ENCODE measurements around the gene CASP8AP2. TPM values are rescaled to one million over a fixed set of nuclear protein-coding genes. Genes with fewer than 3 reads are reported as not detected.

Gene CASP8AP2
- total and polyA plus RNA-seq, 9 of the 15 experiments (the other 6 are each of a cell fraction or from before 2014, with no cell fraction given), result 10.6 to 30.0 (median 19.1) TPM

DNA sequence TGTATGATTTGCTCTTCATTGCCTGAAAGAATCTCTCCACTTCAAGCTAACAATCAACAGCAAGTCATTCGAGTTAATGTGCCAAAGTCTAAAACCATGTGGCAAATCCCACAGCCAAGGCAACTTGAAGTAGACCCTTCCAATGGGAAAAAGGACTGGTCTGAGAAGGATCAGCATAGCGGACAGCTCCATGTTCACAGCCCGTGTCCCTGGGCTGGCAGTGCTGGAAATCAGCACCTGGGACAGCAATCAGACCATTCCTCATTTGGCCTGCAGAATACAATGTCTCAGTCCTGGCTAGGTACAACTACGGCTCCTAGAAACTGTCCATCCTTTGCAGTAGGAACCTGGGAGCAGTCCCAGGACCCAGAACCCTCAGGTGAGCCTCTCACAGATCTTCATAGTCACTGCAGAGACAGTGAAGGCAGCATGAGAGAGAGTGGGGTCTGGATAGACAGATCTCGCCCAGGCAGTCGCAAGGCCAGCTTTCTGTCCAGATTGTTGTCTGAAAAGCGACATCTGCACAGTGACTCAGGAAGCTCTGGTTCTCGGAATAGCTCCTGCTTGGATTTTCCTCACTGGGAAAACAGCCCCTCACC lies 65.7 kb downstream of the CASP8AP2 start (continued):
- TF ChIP-seq ZNF232 (CRISPR knock-in tag; IDR thresholded peaks at IDR 0.05) (peak; percentile 80; the same call in 1 of the 2 replicates), RREB1 (CRISPR knock-in tag; IDR thresholded peaks at IDR 0.05) (no peak), RBM25 (IDR thresholded peaks at IDR 0.05; ENCODE audit: low read depth, low read length, severe bottlenecking) (no peak), ZNF263 (CRISPR knock-in tag; IDR thresholded peaks at IDR 0.05; ENCODE audit: borderline replicate concordance) (0 out of 2 replicates have a peak, but pooled peaks have one; percentile 42), GABPB2 (CRISPR knock-in tag; conservative IDR thresholded peaks at IDR 0.05) (no peak), FOXM1 (IDR thresholded peaks at IDR 0.05; ENCODE audit: low read depth) (no peak), FOXM1 (CRISPR knock-in tag; IDR thresholded peaks at IDR 0.05; ENCODE audit: low read depth) (no peak), MED1 (CRISPR knock-in tag; IDR thresholded peaks at IDR 0.05; ENCODE audit: borderline replicate concordance) (no peak), ETV6 (IDR thresholded peaks at IDR 0.05; ENCODE audit: borderline replicate concordance in 1 of 2, low read depth in 2 of 2, low read length in 1 of 2) (no peak), ETV6 (CRISPR knock-in tag; IDR thresholded peaks at IDR 0.05; ENCODE audit: borderline replicate concordance) (no peak), TARDBP (IDR thresholded peaks at IDR 0.05) (no peak), SRF (CRISPR knock-in tag; IDR thresholded peaks at IDR 0.05) (peak in 1 of 2 experiments; percentile 79; a peak in 2 of 4 replicates), ZSCAN29 (IDR thresholded peaks at IDR 0.05) (no peak)
- TF ChIP-seq, protein P1, sequence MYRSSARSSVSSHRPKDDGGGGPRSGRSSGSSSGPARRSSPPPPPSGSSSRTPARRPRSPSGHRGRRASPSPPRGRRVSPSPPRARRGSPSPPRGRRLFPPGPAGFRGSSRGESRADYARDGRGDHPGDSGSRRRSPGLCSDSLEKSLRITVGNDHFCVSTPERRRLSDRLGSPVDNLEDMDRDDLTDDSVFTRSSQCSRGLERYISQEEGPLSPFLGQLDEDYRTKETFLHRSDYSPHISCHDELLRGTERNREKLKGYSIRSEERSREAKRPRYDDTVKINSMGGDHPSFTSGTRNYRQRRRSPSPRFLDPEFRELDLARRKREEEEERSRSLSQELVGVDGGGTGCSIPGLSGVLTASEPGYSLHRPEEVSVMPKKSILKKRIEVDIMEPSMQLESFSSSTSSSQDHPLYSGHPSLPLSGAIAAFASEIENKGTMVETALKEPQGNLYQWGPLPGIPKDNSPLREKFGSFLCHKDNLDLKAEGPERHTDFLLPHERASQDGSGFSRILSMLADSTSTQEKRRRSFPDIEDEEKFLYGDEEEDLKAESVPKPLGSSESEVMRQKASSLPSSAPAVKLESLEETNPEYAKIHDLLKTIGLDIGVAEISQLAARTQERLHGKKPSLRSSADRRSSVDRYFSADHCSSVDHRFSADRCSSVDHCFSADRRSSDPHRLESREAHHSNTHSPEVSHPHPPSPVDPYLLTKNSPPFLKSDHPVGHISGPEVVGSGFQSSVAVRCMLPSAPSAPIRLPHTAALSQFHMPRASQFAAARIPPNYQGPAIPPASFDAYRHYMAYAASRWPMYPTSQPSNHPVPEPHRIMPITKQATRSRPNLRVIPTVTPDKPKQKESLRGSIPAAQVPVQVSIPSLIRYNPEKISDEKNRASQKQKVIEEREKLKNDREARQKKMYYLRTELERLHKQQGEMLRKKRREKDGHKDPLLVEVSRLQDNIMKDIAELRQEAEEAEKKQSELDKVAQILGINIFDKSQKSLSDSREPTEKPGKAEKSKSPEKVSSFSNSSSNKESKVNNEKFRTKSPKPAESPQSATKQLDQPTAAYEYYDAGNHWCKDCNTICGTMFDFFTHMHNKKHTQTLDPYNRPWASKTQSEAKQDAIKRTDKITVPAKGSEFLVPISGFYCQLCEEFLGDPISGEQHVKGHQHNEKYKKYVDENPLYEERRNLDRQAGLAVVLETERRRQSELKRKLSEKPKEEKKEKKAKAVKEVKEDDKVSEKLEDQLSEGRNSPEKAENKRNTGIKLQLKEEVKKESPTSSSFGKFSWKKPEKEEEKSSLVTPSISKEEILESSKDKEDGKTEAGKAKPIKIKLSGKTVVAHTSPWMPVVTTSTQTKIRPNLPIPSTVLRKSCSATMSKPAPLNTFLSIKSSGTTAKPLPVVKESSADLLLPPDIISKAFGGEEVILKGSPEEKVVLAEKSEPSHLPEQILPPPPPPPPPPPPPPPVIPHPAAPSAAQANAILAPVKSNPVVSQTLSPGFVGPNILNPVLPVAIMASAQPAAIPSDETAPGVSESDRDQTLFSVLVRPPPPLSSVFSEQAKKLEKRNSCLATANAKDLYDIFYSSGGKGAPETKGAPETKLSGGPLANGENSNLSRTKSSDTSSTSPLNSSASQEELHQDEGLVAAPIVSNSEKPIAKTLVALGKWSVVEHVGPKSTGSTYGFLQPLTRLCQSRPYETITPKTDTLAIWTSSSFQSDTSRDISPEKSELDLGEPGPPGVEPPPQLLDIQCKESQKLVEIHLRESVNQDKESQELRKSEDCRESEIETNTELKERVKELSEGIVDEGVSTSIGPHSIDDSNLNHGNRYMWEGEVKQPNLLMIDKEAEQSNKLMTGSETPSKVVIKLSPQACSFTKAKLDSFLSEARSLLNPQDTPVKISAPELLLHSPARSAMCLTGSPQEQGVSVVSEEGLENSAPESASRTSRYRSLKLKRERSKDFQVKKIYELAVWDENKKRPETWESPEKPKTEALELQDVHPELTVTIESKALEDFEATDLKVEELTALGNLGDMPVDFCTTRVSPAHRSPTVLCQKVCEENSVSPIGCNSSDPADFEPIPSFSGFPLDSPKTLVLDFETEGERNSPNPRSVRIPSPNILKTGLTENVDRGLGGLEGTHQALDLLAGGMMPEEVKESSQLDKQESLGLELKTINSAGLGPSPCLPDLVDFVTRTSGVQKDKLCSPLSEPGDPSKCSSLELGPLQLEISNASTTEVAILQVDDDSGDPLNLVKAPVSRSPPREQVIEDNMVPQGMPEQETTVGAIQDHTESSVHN (IDR thresholded peaks at IDR 0.05; ENCODE audit: borderline replicate concordance in 1 of 2, low read depth in 1 of 2), result no peak

Data from K562 (cell line).